HG02981 (cell line): ENCODE data around the gene CERK.

Experiments
- ATAC-seq: cut with Tn5 transposase; IDR thresholded peaks from one replicate; pipeline ENCODE4 v1.9.1; 2021; ENCODE audit warnings: mild to moderate bottlenecking, moderate library complexity; ENCODE audit not compliant: unreplicated experiment

CERK gene

GRCh38 chr22:46664301-46664855, 73.7 kb downstream of the CERK start:
- ATAC-seq: no peak

GRCh38 chr22:46663436-46664100, 74.5 kb downstream of the CERK start:
- ATAC-seq: no peak

GRCh38 chr22:46663001-46663400, 75.1 kb downstream of the CERK start:
- ATAC-seq: no peak

- ATAC-seq: no peak
These were observed 75.8 kb downstream of the CERK start for GRCh38 chr22:46662226-46662625.

GRCh38 chr22:46661221-46661851, 76.7 kb downstream of the CERK start:
- no peak for ATAC-seq

GRCh38 chr22:46660604-46661201, 77.3 kb downstream of the CERK start:
- ATAC-seq: no peak

- ATAC-seq: no peak
These were observed 78.3 kb downstream of the CERK start for GRCh38 chr22:46659791-46660186.

- no peak for ATAC-seq
These were observed 78.8 kb downstream of the CERK start for GRCh38 chr22:46659059-46659790.

GRCh38 chr22:46657996-46658947, 79.8 kb downstream of the CERK start:
- no peak for ATAC-seq

- no peak for ATAC-seq
These were observed 80.4 kb downstream of the CERK start for GRCh38 chr22:46657655-46657953.

- ATAC-seq: no peak
These were observed 81.0 kb downstream of the CERK start for GRCh38 chr22:46656856-46657654.

- ATAC-seq: no peak
These were observed 82.0 kb downstream of the CERK start for GRCh38 chr22:46655861-46656608.

GRCh38 chr22:46654927-46655595, 83.0 kb downstream of the CERK start:
- no peak for ATAC-seq

- no peak for ATAC-seq
These were observed 83.6 kb downstream of the CERK start for GRCh38 chr22:46654426-46654825.

- no peak for ATAC-seq
These were observed 84.5 kb downstream of the CERK start for GRCh38 chr22:46653596-46653995.

- ATAC-seq: no peak
These were observed 85.2 kb downstream of the CERK start for GRCh38 chr22:46652847-46653331.

GRCh38 chr22:46652081-46652846, 85.8 kb downstream of the CERK start:
- ATAC-seq: no peak
